Stimulated activated CD4-positive, alpha-beta T cell treated with anti-CD3 and anti-CD28 coated beads, Interleukin-15, amount 100 ng/mL, for 48 hours (primary cell): ENCODE results near the gene HSF2.

Source experiments
- DNase-seq, 2 donors: peaks; one replicate each; pipeline ENCODE4 v3.0.0-alpha.2; 2020; ENCODE audit warnings: low read depth in 2 of 2

The HSF2 gene, protein sequence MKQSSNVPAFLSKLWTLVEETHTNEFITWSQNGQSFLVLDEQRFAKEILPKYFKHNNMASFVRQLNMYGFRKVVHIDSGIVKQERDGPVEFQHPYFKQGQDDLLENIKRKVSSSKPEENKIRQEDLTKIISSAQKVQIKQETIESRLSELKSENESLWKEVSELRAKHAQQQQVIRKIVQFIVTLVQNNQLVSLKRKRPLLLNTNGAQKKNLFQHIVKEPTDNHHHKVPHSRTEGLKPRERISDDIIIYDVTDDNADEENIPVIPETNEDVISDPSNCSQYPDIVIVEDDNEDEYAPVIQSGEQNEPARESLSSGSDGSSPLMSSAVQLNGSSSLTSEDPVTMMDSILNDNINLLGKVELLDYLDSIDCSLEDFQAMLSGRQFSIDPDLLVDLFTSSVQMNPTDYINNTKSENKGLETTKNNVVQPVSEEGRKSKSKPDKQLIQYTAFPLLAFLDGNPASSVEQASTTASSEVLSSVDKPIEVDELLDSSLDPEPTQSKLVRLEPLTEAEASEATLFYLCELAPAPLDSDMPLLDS

DNA sequence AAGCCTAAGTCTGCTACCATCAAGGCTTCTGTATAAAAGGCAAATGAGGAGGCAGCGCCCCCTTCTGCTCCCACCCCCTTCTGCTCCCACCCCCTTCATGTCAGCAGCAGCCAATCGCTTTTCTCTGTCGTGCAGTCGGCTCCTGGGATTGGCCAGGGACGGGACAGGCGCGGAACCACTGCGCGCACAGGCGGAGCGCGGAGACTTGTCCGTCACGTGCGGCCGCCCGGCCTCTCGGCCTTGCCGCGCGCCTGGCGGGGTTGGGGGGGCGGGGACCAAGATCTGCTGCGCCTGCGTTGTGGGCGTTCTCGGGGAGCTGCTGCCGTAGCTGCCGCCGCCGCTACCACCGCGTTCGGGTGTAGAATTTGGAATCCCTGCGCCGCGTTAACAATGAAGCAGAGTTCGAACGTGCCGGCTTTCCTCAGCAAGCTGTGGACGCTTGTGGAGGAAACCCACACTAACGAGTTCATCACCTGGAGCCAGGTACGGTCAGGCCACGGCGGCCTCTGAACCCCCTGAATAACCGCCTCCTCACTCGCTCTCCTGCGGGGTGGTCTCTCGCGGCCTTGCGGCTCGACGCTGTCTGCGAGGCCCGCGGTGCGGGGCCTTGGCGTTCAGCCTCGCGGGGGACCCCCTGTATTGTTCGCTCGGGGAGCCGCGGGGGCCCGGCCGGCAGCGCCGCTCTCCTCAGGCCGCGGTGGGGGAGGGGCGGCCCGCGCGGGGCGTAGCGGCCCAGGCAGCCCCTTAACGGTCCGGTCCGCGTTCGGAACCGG lies at the start of gene HSF2:
TSS of gene HSF2 (plus strand) at position 305 of the 773 bp plus-strand sequence. CDS start at position 391, 86 bp downstream.
- peak; percentile 91 to 94 for DNase-seq

DNA sequence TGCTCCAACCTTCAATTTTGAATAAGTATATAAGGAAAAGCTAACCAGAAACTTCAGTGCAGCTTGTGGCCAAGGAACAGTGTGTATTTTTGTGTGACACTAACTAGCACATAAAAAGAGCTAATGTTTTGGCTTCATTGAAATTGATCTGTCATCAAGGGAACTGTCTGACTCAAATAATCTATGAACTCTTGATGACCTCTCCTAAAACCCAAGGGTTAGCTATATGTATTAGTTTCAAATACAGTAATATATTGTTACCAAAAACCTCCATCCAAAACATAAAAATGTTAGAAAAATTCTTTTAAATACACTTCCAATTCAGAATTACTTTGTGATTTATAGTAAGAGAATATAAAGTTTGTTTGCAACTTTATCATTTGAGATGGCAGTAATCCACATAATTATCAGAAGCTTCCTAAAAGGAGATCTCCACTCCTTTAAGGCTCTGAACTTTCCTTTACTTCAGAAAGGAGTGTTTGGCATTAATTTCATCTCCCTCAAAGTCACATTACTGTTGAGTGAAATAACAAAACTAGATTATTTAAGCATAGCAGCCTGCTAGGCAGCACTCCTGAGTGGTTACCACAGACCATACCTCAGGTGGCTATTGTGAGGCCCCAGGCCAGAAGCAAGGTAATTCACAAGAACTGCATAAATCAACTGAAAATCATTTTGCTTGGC lies 46.3 kb upstream of the HSF2 start:
- no peak for DNase-seq

DNA sequence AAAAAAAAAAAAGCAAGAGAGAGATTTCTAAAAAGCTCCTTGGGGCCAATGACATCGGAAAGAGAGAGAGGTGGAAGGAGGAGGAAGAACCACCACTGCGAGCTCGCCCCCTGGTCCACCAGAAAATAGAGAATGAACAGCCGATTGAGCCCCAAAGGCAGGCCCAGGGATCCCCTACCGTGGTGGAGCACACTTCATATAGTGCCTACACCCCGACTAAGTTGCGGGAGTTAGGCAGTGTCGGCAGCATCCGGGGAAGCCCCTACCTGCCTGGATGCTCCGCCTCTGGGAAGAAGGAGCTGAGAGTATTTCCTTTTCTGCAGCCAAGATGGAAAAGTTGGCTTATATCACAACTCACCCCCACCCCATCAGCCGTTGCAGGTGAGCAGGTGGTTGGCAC lies 38.6 kb upstream of the HSF2 start:
- no peak for DNase-seq

DNA sequence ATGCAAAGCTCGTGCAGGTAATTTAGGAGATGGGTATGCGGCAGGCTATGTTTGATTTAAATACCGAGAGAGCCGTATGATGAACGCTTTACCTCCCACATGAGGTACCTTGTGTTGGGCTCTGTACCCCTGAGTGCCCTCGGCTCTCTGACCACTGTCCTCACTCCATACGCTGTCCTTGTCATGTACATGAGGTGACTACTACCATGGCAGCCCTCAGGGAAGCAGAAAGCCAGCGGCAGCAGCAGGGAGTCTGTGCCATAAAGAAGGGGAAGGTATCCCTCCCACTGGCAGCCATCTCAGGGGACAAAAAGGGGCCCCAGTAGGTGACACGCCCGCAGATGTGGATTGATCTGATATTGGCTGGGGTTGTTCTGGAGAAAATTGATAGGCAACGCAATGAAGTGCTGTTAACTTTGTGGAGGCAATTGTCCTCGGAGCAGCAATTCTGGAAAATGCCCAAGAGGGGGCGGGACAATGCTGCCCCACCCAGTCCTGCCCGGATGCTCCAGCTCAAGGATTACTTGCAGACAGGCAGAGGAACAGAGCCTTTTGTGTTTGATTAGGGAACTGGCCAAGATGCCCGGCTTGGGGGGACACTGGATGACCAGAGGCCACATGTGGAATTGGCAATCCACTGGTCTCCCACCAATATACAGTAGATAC lies 38.0 kb upstream of the HSF2 start:
- DNase-seq = no peak

DNA sequence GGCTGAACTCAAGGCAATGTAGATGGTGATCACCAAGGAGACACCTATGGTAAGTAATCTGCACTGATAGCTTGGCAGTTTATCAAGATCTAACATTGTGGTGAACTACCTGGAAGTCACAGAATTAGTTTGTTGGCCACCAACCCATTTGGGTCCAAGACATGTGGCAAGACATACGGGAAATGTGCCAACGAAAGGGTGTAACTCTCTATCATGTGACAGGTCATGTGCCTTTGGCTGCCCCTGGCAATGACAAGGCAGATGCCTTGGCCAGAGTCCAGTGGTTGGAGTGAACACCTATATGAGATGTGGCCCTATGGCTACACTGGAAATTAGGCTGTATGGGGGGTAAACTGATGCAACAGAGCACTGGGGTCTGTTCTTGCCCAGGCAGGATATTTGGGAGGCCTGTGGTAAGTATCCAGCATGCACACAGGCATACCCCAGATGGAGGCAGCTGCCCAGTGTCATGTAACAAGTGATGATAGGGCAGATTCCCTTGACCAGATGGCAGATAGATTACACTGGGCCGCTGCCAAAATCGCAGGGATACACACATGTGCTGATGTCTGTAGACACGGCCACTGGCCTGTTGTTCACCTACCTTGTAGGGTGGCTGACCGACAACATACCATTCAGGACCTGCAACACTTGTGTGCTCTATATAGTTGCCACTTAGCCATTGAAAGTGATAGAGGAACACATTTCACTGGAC lies 35.5 kb upstream of the HSF2 start:
- no peak for DNase-seq

DNA sequence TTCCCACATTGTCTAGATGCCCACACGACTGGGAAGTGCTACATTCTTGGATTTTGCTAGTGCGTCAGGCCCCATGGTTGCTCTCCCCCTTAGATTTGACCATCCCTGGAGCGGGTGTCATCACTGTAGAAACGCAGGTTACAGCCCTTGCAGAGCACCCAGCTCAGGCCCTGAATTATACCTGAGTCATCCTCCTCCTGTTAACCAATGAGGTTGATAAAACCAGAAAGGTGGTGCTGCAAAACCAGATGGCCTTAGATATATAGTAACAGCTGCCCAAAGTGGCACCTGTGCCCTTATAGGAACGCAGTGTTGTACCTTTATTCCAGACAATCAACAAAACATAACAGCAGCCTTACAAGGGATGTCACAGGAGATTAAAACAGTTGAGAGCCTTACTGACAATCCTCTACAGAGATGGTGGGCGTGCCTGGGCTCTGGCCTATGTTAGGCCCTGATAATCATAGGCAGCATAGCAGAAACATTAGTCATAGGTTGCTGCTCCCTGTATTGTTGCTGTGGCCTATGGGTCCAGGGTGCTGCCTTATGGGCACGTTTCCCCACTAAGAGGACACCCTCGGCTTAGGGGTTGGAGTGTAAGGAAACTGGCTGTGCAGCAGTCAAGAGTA lies 33.6 kb upstream of the HSF2 start:
- DNase-seq = no peak

DNA sequence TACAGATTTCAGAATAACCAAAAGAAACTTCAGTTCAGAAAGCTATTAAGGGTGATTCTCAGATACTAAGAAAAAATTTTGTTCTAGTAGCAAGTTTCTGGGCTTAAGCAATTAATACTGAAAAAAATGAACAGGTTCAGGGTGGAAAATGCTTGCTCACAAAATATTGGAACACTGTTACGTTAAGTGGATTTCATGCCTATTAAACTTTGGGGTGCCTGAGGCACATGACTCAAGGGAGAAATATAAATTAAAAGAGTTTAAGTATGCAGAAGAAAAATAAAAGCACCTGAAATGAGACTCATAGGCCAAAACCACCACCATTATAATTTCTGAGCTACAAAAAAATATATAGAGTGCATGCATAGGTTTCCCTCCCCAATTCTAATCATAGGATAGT lies 32.3 kb upstream of the HSF2 start:
- no peak for DNase-seq

DNA sequence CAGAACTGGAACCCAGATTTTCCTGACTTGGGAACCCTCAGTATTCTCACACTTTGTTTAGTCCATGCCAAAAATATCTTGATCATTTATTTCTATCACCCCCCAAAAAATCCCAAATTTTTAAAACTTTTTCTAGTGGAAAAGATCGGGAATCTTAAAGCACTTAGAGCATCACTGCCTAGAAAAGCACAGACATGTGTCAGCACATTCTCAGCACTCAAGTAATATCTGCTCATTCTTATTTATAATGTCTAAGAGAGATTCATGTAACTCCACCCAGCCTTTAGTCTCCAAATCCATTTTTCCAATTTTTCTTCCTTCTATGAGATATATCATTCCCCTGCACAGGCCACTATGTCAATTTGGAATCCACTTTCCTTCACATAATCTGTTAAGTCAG lies 29.9 kb upstream of the HSF2 start:
- no peak for DNase-seq

DNA sequence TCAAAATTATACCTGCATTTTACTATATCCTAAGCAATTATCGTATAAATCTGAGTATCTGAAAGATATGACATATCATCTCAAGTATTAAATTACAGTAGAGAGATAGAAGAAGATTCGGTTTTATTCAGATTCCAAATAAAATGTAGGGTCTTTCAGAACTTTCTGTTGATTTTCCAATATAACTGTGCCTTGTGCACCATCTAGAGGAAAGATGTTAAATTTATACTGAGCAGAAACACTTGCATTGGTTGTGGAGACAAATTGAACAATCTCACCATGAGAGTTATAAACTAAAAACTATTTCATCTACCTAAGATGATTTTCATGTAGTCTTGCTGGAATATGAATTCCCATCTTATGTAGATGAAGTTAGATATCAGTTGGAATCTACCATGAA lies 26.8 kb upstream of the HSF2 start:
- DNase-seq = no peak

DNA sequence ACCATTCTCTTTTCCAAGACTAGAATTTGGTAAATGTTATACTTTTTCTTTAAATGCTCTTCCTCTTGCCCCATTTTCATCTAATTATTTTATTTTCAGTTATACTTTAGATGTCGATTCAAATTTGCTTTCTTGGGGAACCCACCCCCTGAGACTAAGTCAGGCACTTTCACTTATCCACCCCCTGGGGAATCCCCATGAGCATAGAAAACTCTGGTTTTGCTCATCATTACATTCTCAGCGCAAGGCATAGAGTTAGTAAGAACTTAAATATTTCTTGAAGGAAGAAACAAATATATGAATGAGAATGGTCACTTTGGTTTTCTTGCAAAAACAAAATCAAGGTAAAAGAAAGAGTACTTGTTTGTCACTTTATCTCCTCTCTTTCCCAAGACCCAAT lies 25.1 kb upstream of the HSF2 start:
- DNase-seq = no peak

DNA sequence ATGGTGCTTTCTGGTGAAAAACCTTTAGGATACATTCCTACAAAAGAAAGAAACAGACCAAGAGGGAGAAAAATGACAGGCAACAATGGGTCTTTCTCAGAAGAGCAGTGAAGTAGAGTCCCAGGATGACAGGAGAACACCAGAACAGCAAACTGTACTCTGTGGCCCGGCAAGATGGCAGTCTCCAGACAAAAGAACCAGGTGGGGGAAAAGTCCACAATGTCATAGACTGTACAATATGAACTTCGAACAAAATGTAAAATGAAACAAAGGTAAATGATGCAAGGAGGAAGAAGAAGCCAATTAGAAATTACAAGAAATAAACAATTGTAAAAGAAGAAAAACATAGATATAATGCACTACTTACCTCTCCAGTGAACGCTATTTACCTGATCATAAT lies 23.2 kb upstream of the HSF2 start:
- DNase-seq = no peak

DNA sequence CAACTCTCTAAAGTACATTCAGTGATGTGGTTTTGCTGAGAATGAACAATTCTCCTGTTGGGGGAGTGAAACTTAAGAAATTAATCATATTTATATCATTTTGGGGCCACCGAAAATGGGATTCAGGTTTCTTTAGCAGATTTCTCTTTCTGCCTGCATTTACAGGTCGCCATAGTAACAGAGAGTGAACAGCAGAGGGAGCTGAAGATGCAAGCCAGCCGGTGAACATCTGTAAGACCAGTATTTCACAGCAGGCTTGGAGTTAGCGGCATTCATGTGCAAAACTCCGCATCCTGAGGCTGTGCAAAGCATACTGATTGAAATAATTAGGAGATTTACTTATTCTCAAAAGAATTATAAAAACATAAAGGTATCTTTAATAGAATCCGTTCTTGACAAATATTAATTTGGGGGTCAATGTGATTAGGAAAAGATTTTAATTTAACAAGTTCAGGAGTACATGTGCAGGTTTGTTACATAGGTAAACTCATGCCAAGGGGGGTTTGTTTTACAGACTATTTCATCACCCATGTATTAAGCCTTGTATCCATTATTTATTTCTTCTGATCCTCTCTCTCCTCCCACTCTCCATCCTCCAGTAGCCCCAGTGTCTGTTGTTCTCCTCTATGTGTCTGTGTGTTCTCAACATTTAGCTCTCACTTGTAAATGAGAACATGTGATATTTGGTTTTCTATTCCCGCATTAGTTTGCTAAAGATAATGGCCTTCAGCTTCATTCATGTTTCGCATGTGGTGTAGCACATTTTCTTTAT lies 17.8 kb upstream of the HSF2 start:
- DNase-seq = peak; percentile 38 to 40

DNA sequence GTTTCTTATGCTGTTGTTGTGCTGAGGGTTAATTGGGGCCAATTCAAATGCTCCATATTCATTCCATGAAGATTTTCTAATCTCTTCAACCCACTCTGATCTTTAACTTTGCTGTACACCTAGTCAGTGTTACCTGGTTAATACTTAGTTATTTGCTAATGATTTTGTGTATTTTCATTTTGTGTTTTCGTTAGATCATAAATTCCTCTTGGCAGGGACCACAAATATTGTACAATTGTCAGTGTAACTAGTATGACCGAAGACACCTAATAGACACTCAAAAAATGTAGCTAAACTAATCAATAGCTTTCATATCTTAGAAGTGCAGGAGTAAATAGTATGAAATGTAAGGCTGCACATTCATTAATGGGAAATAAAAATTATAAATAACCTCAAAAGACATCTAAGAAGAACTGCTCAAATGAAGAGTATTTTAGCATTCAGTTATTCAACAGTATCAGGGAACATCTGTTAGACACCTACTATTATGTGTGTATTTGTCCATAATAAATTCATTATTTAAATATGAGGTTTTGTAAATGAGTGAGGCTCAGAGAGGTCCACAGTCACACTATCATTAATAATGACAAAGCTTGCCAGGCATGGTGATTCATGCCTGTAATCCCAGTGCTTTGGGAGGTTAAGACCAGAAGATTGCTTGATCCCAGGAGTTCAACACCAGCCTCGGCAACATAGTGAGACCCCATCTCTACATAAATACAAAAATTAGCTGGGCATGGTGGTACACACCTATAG lies 13.4 kb upstream of the HSF2 start:
- no peak for DNase-seq

DNA sequence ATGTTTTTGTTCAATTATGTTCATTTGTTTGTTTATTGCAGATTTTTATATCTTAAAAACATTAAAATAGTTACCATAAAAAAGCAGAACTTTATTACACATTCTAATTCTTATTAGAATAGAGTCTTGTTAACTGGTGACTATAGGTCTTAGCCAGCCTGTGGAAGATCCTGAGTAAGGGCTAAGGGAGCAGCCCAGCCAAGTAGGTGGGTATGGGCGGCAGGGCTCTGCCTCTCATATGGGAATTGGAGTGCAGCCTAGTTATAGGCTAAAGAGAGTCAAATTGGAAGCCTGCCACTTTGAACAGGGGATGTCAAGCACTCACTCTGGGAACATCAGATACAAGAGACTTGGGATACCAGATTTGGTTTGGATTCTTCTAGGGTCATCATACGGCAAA lies 10.5 kb upstream of the HSF2 start:
- no peak for DNase-seq

DNA sequence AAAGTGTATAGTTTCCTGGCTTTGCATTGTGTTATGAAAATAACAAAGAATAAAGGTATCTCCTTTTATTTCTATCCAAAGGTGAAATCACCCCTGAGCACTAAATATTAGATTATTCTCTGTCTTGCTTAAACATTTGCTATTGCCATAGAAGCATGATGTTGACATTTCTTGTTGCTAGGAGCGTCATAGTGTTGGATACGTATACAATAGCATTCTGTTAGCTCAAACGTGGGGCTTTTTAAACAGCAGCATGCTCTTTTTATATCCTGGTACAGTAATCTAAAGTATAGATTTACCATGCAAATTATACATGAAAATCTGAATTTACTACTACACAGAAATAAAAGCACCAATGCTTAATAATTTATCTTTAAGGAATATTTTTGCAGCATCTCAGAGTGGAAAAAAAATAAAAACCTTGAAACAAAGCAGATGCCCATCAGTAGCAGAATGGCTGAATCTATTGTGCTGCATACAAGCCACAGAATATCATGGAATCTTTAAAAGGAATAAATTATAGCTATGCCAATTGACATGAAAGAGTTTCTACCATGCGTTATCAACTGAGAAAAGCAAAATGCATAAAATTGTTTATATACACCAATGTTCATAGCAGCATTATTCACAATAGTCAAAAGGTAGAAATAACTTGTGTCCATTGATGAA lies 9.6 kb upstream of the HSF2 start:
- no peak for DNase-seq

DNA sequence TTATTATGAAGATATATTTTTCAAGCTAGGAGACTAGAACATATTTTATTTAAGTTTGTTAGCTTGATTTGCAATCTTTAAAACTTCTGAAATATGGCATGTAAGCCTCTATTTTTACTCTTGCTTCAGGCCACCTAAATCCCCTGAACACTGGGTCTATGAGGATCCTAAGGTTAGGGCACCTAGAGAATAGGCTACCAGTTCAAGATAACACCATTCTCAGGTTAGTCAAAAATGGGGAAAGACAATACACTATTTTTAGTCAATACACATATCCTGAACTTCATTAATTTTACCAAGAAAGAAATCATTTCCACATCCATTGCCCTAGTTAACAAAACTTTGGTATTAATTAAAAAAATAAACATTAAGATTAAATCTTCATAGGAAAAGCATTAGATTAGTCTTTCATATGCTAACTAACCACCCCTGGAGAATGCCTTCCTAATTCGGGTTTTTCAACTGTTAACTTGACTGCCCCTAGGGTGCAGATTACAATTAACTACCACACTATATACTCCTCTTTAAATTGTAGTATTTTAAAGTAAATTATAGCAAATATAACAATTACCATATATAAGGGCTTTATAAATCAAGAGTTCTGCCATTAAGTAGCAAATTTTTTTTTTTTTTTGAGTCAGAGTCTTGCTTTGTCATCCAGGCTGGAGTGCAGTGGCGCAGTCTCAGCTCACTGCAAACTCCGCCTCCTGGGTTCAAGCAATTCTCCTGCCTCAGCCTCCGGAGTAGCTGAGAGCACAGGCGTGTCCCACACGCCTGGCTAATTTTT lies 6.7 kb upstream of the HSF2 start:
- DNase-seq = no peak

DNA sequence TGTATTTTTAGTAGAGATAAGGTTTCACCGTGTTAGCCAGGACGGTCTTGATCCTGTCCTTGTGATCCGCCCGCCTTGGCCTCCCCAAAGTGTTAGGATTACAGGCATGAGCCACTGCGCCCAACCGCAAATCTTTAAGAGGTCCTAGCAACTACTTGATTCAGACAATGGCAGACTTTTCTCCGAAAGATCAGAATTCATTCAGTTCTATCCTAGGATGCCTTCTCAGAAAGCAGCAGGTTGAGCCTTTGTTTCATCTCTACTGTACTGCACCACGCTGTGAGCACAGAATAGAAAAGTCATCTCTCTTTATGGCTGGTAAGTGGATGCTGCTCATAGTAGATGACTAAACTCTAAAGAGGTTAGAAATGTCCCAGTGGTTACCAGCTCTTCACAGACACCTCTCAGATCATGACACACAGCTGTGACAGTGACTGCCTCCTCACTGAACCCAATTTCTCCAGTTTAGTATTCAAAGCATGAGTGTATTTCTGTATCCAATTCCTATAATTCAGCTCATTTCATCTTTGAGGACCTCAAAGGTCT lies 6.0 kb upstream of the HSF2 start:
- peak in 1 of 2 donors; percentile 5 for DNase-seq
